Hepatic stellate cell (primary cell): ENCODE data around the gene SFXN5.
"Not testable (repeated sequence)": the region's sequence is repeated elsewhere in the genome, so short reads cannot be mapped to it uniquely, and the experiment has no call there.

Experiments used
- DNase-seq: peaks from one replicate; pipeline ENCODE4 v3.0.0; 2011; ENCODE audit warnings: low spot score

The SFXN5 gene

GRCh38 chr2:72921853-72922252 lies 149.7 kb downstream of the SFXN5 start:
- DNase-seq: no peak

- DNase-seq: no peak
Measured at GRCh38 chr2:72921088-72921851, 150.2 kb downstream of the SFXN5 start.

GRCh38 chr2:72920318-72921087 lies 151.0 kb downstream of the SFXN5 start:
- peak; percentile 61 for DNase-seq

- no peak for DNase-seq
Measured at GRCh38 chr2:72919414-72920317, 151.8 kb downstream of the SFXN5 start.

- no peak for DNase-seq
Measured at GRCh38 chr2:72917877-72918553, 153.5 kb downstream of the SFXN5 start.

- DNase-seq: peak; percentile 9
Measured at GRCh38 chr2:72917138-72917876, 154.2 kb downstream of the SFXN5 start, which contains the start of gene EMX1. TSS of gene EMX1 (plus strand) at chr2:72917519. CDS start at chr2:72917853, 334 bp downstream.

GRCh38 chr2:72916743-72917137 lies 154.8 kb downstream of the SFXN5 start:
- no peak for DNase-seq

GRCh38 chr2:72915907-72916742 lies 155.4 kb downstream of the SFXN5 start:
- DNase-seq: no peak

GRCh38 chr2:72915320-72915906 lies 156.1 kb downstream of the SFXN5 start:
- no peak for DNase-seq

GRCh38 chr2:72914589-72915319 lies 156.8 kb downstream of the SFXN5 start:
- DNase-seq: no peak

- DNase-seq: no peak
Measured at GRCh38 chr2:72914206-72914559, 157.3 kb downstream of the SFXN5 start.

- DNase-seq: no peak
Measured at GRCh38 chr2:72913486-72914205, 157.9 kb downstream of the SFXN5 start.

- no peak for DNase-seq
Measured at GRCh38 chr2:72911256-72911655, 160.3 kb downstream of the SFXN5 start.

GRCh38 chr2:72908741-72909140 lies 162.8 kb downstream of the SFXN5 start:
- no peak for DNase-seq

- DNase-seq: not testable (repeated sequence)
Measured at GRCh38 chr2:72907369-72907768, 164.1 kb downstream of the SFXN5 start.

GRCh38 chr2:72901426-72901825 lies 170.1 kb downstream of the SFXN5 start:
- no peak for DNase-seq

- no peak for DNase-seq
Measured at GRCh38 chr2:72900191-72900825, 171.2 kb downstream of the SFXN5 start.

- no peak for DNase-seq
Measured at GRCh38 chr2:72898585-72898906, 173.0 kb downstream of the SFXN5 start.
